Measurements from ENCODE around the gene GSTP1.
"Not testable (repeated sequence)": the region's sequence is repeated elsewhere in the genome, so short reads cannot be mapped to it uniquely, and the experiment has no call there.

The GSTP1 gene

GRCh38 chr11:67612751-67613150, 29.1 kb downstream of the GSTP1 start:
- no peak for DNase-seq (ENCODE audit: low read depth, low spot score)
- no peak overlapping the region for H3K27ac ChIP-seq

- no peak for DNase-seq (ENCODE audit: low read depth, low spot score)
- H3K27ac ChIP-seq = peak overlapping the region; percentile 16
Measured at GRCh38 chr11:67613313-67613959, 29.8 kb downstream of the GSTP1 start.

GRCh38 chr11:67613960-67614715, 30.5 kb downstream of the GSTP1 start:
- DNase-seq (ENCODE audit: low read depth, low spot score) = no peak
- peak overlapping the region; percentile 16 for H3K27ac ChIP-seq

GRCh38 chr11:67614730-67615714, 31.4 kb downstream of the GSTP1 start:
- no peak for DNase-seq (ENCODE audit: low read depth, low spot score)
- H3K27ac ChIP-seq = no peak overlapping the region

- H3K27ac ChIP-seq = no peak overlapping the region
- no peak for DNase-seq (ENCODE audit: low read depth, low spot score)
Measured at GRCh38 chr11:67615728-67616430, 32.3 kb downstream of the GSTP1 start.

GRCh38 chr11:67616431-67617242, 33.0 kb downstream of the GSTP1 start:
- no peak for DNase-seq (ENCODE audit: low read depth, low spot score)
- H3K27ac ChIP-seq = no peak overlapping the region

GRCh38 chr11:67617243-67617953, 33.8 kb downstream of the GSTP1 start:
- H3K27ac ChIP-seq = no peak overlapping the region
- no peak for DNase-seq (ENCODE audit: low read depth, low spot score)

- not testable (repeated sequence) for DNase-seq (ENCODE audit: low read depth, low spot score); H3K27ac ChIP-seq
Measured at GRCh38 chr11:67618901-67619659, 35.5 kb downstream of the GSTP1 start.

- DNase-seq (ENCODE audit: low read depth, low spot score); H3K27ac ChIP-seq: not testable (repeated sequence)
Measured at GRCh38 chr11:67619683-67620618, 36.3 kb downstream of the GSTP1 start.

GRCh38 chr11:67620621-67621020, 37.0 kb downstream of the GSTP1 start:
- H3K27ac ChIP-seq; DNase-seq (ENCODE audit: low read depth, low spot score): not testable (repeated sequence)

GRCh38 chr11:67621928-67622327, 38.3 kb downstream of the GSTP1 start:
- not testable (repeated sequence) for DNase-seq (ENCODE audit: low read depth, low spot score); H3K27ac ChIP-seq

- not testable (repeated sequence) for DNase-seq (ENCODE audit: low read depth, low spot score); H3K27ac ChIP-seq
Measured at GRCh38 chr11:67622905-67623304, 39.3 kb downstream of the GSTP1 start.

- DNase-seq (ENCODE audit: low read depth, low spot score); H3K27ac ChIP-seq: not testable (repeated sequence)
Measured at GRCh38 chr11:67623795-67624194, 40.2 kb downstream of the GSTP1 start.

GRCh38 chr11:67626131-67626833, 42.7 kb downstream of the GSTP1 start:
- not testable (repeated sequence) for H3K27ac ChIP-seq; DNase-seq (ENCODE audit: low read depth, low spot score)

GRCh38 chr11:67626970-67627369, 43.4 kb downstream of the GSTP1 start:
- no peak overlapping the region for H3K27ac ChIP-seq
- no peak for DNase-seq (ENCODE audit: low read depth, low spot score)

- DNase-seq (ENCODE audit: low read depth, low spot score) = no peak
- no peak overlapping the region for H3K27ac ChIP-seq
Measured at GRCh38 chr11:67627441-67627811, 43.8 kb downstream of the GSTP1 start.
